Measurements from ENCODE around the gene IGFBP4.

Gene IGFBP4

DNA sequence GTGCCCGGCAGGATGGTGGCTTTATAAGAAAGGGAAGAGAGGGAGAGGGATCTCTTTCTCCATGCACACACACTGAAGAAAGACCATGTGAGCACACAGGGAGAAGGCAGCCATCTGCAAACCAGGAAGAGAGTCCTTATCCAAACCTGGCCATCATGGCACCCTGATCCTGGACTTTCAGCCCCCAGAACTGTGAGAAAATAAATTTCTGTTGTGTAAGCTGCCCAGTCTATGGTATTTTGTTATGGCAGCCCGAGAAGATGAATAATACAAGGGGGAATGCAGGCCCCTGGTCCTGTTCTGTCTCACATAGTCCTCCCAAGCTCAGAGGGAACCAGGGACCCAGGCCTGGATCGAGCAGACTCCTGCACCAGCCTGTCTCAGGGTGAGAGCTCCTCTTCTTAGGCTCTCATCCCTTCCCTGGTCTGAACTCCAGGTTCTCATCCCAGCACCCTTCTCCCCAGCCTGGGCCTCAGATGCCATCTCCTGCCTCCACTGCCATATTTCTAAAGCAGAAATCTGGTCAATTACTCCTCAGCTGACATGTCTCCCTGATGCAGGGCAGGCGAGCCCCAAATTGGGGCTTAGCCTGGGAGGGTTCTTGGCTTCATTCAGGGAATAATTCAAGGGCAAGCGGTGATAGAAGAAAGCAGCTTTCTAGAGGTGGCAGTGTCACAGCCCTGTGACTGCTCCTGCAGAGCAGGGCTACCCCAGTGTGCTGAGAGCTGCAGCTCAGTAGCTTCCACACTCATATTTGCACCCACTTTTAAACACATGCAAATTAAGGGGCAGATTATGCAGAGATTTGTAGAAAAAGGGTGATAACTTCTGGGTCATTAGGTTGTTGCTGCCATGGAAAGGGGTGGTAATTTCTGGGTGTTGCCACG, 28.8 kb downstream of the IGFBP4 start:
- no peak for DNase-seq (ENCODE audit: low read depth, low spot score)

DNA sequence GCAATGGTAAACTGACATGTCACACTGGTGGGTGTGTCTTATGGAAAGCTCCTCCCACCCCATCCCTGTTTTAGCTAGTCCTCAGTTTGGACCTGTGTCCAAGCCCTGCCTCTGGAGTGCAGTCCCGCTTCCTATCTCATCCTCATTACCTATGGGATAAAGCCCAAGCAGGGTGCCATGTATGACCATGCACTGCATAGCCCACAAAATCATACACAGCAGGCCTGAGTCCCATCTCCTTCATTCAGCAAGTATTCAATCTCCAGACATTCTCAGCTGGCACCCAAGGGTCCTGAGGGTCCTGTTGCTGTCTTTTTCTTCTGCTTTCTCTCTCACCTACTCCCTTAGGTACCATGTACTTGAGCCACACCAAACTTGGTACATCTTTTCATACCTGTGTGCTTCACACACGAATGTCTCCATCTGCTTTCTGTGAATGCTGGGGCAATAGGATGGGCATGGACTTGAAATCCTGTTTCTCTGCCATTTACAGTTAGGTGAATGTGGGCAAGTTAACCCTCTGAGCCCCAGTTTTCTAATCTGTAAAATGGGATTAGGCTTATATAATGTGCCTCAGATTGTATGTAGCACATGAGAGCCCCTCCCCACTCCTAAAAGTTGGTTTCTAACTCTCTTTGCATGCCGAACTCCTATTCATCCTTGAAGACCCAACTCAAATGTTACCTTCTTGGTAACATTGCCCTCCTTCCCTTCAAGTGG, 29.6 kb downstream of the IGFBP4 start:
- no peak for DNase-seq (ENCODE audit: low read depth, low spot score)

DNA sequence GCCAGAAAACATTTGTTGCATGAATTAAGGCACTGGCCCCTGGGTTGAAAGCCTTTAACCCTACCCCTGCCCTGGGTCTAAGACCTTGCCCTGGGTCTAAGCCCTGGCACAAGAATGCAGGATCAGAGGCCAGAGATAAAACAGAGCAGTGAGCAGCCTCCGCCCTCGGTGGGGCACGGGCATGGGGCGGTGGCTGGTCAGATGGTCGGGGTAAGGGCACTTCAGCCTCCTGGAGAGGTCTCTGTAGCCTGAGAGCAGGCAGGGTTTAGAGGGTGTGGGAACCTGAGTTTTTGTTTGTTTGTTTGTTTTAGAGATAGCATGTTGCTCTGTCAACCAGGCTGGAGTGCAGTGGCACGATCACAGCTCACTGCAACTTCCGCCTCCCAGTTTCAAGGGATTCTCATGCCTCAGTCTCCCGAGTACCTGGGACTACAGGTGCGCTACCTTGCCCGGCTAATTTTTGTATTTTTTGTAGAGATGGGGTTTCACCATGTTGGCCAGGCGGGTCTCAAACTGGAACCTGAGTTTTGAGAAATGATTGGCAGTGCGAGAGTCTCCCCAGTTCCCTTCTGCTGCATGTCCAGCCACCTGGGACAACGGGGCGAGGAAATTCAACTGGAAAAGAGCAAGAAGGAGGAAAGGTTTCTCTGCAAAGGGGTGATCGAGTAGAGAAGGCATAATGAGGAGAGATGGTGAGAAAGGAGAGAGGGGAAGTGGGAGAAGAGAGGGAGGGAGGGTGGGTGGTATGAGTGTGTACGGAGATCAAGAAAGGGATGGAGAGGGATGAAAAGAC, 30.5 kb downstream of the IGFBP4 start:
- no peak for DNase-seq (ENCODE audit: low read depth, low spot score)

DNA sequence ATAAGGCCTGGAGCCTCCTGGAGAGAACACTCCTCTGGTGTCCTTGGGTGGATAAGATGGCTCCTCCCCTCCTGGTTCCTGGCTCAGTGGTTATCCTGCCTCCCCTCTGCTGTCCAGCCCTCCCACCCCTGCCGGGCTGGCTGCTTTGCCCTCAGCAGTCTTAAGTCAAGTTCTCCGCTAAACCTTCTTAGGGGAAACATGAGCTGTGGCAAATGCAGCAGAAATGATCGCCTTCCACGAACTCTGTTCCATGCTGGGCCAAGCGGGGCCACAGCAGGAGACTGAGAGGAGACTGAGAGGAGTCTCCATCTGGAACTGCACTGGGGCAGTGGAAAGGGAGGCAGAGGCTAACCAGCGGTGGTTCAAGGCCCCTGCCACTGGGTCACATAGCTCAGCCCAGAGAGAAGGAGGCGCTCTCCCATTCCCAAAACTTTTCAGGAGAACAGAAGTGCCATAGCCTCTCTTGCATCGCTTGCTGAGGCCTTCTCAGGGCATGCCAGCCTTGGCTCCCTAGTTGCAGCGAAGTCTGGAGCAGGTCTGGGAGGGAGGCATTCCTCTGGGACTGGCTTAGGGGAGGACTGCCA, 31.3 kb downstream of the IGFBP4 start:
- no peak for DNase-seq (ENCODE audit: low read depth, low spot score)

DNA sequence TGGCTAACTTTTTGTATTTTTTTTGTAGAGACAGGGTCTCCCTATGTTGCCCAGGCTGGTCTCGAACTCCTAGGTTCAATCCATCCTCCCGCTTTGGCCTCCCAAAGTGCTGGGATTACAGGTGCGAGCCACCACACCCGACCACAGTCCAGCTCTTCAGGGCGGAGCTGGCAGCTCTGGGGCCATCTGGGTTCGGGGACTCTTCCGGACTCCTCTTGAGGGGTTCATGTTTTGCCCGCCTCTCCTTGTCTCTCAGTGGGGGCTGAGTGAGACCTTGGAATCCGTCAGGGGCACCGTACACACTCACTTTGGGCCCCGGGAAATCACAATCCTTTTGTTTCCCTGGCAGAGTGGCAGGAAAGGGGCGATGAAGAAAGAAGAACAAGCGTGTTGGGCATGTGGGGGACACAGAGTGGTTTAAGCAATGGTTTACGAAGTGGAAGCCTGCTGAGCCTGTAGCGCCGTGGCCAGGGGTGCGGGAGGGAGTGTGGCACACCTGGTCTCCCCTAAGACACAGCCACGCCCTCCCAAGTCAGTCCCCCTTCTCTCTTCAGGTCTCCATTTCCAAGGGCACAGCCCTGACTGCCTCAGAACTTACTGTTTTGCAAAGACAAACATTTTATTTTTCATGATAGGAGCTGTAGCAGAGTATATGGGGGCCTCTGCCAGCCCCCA, 32.1 kb downstream of the IGFBP4 start:
- no peak for DNase-seq (ENCODE audit: low read depth, low spot score)

DNA sequence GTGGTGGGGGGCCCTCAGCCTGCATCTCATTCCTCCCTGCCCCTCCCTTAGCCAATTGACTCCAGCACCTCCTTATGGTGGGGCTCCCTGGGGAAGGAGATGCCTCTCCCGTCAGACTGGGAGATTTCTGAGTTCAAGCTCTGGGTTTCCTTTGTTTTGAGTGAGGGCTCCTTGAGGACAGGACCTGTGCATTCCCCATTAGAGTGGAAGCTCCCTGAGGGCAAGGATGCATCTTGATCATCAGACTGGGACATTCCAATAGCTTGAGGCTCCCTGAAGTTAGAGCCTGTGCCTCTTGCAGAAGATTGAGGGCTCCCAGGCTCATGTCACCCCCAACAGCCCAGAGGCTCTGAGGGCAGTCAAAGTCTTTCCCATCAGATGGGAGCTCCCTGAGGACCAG, 34.5 kb downstream of the IGFBP4 start:
- no peak for DNase-seq (ENCODE audit: low read depth, low spot score)

DNA sequence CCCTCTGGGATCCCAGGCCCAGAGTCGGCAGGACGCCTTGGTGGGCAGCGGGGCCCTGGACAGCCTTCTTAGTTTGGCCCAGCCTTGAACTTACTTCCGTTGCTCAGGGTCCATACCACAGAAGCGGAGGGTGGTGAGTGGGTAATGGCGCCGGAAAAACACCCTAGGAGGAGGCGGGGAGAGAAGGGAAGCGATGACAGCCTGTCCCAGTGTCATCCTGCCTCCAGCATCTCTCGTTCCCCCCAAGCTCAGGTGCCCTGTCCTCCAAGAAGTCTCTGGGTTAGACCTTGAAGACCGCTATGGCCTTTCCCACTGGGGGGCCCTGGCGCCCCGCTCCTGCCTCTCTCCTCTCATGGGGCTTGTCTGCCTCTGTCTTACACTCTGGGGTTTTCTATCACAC, 35.2 kb downstream of the IGFBP4 start:
- DNase-seq (ENCODE audit: low read depth, low spot score) = no peak

DNA sequence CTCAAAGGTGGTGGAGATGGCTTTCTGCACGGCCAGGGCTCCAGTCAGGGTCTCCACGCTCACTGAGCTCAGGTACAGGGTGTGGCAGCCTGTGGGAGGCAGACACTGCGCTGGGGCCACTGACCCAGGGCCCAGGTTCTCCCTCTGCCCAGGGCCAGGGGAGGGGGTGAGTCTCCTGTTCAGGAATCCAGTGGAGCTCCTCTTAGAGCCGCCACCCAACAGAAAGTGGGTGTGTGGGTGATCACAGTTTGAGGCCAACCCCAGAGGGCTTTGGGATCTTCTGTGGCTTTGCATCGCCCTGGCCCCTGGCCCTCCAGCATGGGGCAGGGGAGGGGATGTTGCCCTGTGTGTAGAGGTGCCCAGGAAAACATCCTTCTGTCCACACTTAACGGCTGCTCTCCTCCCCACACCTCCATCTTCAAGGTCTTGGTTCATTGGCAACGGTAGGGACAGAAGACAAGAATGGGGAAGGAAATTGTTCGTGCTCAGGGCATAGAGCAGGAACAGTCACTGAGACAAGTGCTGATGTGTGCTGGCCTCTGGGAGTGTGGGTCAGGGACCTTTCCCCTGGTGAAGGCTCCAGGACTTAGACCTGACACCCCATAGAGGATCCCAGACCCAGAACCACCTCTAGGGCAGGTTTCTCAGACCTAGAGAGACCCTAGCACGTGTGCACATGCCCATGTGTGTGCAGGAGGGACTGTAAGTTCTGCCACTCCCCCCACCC, 36.7 kb downstream of the IGFBP4 start:
- no peak for DNase-seq (ENCODE audit: low read depth, low spot score)

DNA sequence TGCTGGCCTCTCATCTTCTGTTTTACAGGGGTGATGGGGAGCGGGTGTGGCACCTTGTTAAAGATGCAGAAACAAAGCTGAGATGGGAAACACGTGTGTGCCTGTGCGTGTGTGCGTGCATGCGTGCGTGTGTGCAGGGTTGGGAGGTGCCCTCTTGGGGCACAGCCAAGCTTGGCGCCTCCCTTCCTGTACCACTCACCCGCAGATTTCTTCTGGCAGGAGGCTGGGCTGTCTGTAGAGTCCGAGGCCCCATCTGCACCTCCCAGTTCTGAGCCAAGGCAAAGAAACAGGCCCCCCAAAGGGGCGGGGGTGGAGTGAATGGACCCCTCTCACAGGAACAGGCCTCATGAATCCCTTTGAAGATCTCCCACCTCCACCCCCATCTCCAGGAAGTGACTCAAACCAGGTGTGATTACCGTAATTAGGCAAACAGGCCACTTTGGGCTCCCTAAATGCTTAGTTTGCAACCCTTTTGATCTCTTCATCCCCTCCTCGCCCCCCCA, 37.3 kb downstream of the IGFBP4 start:
- DNase-seq (ENCODE audit: low read depth, low spot score) = peak; percentile 64

DNA sequence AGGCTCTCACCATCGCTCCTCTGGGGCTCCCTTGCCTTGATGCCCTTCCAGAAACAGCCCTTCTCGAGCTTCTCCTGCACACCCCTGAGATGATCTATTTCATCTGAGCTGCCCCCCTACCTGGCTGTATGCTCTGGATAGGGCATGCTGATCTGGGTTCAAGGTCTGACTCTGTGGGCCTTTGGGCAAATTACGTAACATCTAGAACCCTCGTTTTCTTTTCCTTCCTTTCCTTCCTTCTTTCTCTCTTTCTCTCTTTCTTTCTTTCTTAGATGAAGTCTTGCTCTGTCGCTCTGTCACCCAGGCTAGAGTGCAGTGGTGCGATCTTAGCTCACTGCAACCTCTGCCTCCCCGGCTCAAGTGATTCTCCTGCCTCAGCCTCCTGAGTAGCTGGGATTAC, 37.9 kb downstream of the IGFBP4 start:
- DNase-seq (ENCODE audit: low read depth, low spot score) = no peak

DNA sequence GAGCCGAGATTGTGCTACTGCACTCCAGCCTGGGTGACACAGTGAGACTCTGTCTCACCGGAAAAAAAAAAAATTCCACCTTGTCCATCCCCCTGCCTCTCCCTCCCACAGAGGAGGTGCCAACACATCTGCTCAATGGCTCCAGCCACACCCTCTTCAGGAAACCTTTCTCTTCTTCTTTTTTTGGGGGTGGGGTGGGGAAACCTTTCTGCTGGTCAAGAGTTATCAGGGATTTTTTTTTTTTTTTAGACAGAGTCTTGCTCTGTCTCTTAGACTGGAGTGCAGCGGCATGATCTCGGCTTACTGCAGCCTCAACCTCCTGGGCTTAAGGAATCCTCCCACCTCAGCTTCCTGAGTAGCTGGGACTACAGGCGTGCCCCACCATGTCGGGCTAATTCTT, 39.5 kb downstream of the IGFBP4 start:
- DNase-seq (ENCODE audit: low read depth, low spot score) = no peak

DNA sequence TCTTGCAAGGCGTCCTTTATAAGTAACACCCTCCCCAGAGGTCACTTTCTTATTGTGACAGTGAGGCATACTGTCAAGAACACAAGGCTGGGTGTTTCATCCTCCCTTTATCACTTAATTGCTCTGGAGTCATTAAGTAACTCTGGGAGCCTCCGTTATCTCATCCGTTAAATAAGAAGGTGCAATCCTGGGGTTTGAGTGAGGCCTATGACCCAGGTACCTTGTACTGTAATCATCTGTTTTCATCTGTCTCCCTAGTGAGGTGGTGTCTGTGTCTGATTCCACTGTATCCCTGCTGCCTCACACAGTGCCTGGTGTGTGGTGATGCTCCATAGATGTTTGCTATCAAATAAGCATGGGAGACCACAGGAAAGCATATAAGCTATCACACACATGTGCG, 40.4 kb downstream of the IGFBP4 start:
- DNase-seq (ENCODE audit: low read depth, low spot score) = no peak

DNA sequence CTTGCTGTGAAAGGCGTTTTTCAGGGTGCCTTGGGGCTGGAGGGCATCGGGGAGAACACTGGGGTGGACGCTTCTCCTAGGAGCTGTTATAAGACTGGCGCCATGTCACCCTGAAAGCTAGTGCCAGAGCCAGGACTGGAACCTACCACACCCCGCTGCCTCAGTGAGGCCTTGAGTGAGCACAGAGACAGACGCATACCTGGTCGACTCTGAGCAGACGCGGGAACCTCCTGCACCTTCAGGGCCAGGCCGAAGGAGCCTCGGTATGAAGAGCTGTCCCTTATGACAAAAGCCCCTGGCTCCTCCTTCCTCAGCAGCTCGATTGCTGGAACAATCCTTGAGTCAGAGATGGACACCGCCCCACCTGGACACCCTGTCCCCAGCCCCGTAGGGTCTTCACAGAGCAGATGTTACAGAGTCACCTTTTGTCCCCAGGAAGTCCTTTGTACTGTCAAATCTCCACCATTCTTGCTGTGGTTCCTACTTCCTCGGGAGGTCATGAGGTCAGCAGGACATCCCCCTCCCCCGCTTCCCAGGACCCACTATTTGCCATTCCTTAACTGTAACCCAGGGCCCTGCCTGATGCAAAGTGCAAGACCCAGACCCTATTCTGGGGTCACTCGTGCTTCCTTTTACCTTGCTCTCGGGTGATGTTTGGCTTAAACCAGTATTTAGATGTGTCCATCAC, 41.2 kb downstream of the IGFBP4 start:
- DNase-seq (ENCODE audit: low read depth, low spot score) = no peak

DNA sequence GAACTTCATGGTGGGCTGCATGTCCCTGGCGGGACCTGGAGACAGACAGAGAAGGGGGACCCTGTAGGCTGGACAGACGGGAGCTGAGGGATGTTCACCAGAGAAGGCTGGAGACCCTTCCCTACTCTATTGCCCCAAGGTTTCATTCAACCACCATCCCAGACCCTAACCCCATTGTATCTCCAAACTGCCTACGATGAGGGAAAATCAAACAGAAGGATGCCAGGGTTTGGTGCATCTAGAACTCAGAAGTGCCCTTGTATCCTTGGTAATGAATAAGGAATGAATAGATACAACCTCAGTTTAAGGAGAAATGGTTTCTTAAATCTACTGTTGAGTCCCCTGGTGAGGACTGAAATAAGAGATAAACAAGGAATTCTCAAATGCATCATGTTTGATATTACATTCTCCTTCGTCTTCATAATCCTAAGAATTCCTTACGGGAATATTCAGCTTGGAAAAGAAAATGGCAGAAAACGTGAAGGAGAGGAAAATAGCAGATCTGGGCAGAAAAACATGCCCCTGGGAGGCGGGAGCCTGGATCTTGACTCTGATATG, 41.8 kb downstream of the IGFBP4 start:
- DNase-seq (ENCODE audit: low read depth, low spot score) = no peak

DNA sequence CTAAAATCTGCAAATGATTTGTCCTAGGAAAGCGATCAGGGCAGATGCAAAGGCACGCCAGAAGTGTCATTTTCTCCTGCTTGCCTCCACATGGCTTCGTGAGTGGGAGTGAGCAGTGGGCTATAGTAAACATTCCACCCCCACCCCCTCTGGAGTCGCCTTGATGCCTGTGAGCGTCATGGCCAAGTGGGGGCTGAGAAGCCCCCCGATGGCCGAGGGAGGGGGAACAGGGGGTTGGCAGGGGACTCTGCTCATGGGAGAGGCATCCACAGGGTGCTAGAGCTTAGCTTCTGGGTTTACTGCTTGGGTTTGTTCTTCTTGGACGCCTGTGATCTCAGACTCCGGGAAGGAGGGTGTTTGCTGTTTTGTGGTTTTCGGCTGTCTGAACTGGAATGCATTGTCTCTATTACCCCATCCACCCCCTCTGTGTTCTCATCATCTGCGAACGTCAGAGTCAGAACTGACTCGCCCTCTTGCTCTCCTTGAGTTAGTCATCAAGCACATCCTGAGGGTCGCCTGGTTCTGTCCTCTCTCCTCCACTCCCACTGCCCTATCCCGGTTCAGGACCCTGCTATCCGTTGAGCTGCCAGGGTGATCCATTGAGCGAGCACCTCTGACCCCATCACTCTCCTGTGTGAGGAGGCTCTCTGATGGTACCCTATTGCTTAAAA, 42.7 kb downstream of the IGFBP4 start:
- no peak for DNase-seq (ENCODE audit: low read depth, low spot score)

DNA sequence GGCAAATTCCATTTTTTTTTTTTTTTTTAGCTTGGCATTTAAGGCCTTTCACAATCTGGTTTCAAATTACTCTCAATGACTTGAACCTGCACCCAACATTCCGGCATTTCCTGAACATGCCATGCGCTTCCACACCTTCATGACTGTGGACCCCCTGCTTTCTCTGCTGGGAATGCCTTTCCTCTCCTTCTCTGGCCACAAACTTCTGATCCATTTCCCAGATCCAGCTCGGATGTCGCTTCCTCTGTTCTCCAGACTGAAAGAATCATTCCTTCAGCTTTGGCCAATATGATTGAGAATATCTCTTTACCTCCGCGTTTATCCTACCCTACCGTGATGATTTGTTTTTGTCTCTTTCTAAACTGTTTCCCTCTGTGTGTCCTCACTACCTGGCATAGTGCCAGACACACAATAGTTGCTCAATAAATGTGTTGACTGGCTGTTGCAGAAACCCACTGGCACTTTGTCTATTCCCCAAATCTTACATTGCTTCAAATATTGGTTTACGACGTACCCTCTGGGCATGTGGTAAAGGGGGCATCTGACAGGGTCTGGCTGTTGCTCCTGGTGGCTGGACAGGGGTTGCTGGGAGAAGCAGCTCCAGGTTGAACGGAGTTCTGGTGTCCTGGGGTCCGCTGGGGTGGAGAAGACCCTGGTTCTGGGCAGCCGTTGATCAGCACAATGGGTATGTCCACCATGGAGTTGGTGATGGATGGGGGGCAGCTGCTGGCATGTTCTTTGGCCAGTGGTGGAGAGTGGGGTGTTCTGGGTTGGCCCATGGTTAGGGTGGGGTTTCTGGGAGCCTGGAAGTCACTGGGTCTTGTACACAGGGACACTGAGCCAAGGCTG, 43.5 kb downstream of the IGFBP4 start:
- DNase-seq (ENCODE audit: low read depth, low spot score) = no peak

DNA sequence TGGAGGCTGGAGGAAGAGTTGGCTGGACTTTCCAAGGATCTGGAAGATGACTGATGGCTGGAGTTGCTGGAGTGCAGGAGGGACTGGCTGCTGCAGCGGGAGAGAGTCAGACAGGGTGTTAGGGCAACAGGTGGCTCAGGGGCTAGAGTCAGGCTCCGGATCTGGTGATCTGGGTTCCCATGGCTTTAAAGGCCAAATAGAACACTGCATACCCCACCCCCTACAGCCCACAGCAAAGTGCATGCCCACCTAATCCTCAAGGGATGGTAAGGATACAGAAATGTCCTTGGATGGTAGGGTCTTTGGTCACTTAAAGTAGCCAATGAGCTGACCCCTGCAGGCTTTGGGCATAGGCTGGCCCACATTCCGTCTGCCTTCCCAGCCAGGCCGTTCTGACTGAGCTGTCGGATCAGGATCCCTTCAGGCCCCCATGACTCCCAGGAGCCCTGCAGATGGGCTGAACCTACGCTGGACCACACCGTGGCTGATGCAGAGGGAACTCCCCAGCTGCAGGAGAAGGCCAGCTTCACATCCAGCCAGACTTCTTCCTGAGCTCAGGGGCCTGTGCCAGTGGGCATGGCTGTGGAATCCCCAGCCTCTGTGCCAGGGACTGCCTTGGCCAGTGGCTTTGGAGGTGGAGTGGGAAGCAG, 44.2 kb downstream of the IGFBP4 start:
- DNase-seq (ENCODE audit: low read depth, low spot score) = no peak
